GM06990 (cell line): Measurements from ENCODE around the gene TTK.

Source experiments
- DNase-seq: peaks from one replicate; pipeline ENCODE4 v3.0.0-alpha.2; 2011; ENCODE audit not compliant: insufficient read length; ENCODE audit errors: extremely low read depth
- H3K27me3 ChIP-seq: replicated peaks from 2 replicates; pipeline ENCODE4 v1.6.0; 2011; ENCODE audit warnings: low read length; ENCODE audit not compliant: control insufficient read depth, insufficient read depth
- H3K36me3 ChIP-seq: 2 replicates; pipeline ENCODE4 v1.5.1; 2011; ENCODE audit warnings: low read length; ENCODE audit not compliant: control insufficient read depth, insufficient read depth
- H3K4me3 ChIP-seq: replicated peaks from 2 replicates; pipeline ENCODE4 v1.5.1; 2011; ENCODE audit warnings: low read depth, mild to moderate bottlenecking, control low read depth, low read length
- TF ChIP-seq, protein P1 (sequence below): IDR thresholded peaks from 2 replicates; pipeline ENCODE4 v1.5.1; 2011; ENCODE audit warnings: low read length, control low read depth, mild to moderate bottlenecking, inconsistent platforms; ENCODE audit not compliant: insufficient read depth, poor library complexity, severe bottlenecking

Gene TTK

DNA sequence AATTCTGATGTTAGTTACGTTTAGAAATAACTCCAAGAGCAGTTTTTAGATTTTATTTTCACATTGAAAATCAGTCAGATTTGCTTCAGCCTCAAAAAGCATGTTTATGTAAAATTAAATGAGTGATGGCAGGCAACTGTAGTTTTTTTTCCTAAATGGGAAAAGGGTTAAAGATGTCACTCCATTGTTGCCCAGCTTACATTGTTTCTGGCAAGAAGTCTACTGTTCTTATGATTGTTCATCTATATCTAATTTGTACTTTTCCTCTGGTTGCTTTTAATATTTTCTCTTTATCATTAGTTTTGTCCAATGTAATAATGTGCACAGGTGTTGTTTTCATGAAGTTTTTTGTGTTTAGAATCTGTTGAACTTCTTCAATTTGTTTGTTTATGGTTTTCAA is 6.7 kb upstream of the TTK start:
- Histone ChIP-seq H3K27me3 (no peaks in the 10 kb centered on the region), H3K4me3 (no peak overlapping the region), H3K36me3 (no peaks in the 10 kb centered on the region)
- TF ChIP-seq, protein P1, sequence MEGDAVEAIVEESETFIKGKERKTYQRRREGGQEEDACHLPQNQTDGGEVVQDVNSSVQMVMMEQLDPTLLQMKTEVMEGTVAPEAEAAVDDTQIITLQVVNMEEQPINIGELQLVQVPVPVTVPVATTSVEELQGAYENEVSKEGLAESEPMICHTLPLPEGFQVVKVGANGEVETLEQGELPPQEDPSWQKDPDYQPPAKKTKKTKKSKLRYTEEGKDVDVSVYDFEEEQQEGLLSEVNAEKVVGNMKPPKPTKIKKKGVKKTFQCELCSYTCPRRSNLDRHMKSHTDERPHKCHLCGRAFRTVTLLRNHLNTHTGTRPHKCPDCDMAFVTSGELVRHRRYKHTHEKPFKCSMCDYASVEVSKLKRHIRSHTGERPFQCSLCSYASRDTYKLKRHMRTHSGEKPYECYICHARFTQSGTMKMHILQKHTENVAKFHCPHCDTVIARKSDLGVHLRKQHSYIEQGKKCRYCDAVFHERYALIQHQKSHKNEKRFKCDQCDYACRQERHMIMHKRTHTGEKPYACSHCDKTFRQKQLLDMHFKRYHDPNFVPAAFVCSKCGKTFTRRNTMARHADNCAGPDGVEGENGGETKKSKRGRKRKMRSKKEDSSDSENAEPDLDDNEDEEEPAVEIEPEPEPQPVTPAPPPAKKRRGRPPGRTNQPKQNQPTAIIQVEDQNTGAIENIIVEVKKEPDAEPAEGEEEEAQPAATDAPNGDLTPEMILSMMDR: no peak
- DNase-seq: no peak

DNA sequence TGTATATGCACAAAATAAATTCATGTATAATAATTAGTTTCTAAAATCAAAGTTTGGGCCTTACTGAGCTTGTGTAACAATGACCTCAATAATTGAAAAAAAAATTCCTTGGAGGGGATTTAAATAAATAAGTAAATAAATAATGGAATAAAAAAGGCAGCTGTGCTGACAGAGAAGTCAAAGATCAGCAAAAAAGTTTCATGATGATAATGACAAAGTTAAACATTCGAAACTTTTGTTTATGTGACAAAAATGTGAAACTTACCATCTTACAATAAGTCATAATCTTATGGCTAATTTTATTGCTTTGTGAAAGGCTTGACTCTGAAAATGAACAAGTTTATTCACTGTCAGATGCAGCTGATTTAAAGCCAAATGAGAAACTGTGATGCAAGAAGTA is 3.1 kb upstream of the TTK start:
- H3K4me3 ChIP-seq: no peak overlapping the region
- no peak for DNase-seq
- TF ChIP-seq, protein P1: no peak
- H3K27me3 ChIP-seq: no peaks in the 10 kb centered on the region
- no peaks in the 10 kb centered on the region for H3K36me3 ChIP-seq

DNA sequence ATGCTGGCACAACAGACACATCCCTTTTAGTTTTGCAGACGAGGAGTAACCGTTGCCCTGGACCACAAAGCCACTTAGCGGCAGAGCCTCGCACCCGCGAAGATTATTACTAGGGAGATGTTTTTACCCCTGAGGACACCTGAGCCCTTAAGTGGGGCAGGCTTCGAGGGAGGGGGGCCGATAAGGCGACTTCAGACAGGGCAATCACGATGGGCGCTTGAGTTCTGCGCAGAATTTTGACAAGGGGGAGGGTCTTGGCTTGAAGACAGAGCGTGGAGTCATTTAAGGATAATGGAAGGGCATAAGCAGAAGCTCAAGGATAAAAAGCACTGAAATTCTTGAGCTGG is 650 bp upstream of the TTK start:
- Histone ChIP-seq H3K36me3 (no peaks in the 10 kb centered on the region), H3K27me3 (no peaks in the 10 kb centered on the region), H3K4me3 (peak overlapping the region; percentile 90)
- TF ChIP-seq, protein P1: no peak
- DNase-seq: no peak

DNA sequence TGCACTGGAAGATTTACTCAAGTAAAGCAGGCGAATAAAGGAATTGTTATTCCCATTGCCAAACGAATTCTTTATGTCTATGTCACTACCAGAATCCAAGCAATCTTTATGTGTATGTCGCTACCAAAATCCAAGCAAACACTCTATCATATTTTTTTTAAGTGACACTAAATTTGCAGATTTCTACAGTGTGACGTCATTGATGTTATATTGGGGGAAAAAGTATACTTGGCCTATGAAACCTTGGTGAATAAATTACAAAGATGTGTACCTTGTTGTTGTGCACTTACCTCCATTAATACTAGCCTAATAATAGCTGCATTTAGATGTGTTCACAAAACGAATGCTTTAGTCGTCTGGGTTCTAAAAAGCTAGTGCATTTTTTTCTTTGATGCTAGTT is 957 bp downstream of the TTK start:
- Histone ChIP-seq H3K4me3 (peak overlapping the region; percentile 90), H3K27me3 (no peaks in the 10 kb centered on the region), H3K36me3 (peaks cover 2% of the 10 kb centered on the region)
- TF ChIP-seq, protein P1: no peak
- no peak for DNase-seq

DNA sequence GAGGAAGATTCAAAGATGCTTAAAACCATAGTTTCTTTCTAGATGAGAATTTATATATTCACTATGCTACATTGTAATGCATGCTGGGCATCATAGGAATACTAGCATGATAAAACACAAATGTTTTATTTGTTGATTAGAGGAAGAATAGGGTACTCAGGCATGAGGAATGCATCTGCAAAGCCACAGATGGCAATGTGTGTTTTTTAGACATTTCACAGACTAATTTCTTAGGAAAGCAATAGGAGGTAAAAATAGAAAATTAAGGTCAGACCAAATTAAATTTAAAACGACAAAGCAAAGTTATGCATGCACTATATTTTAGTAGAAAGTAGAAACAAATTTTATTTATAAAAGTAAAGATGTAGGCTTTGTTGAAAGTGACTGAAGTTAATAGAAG is 2.1 kb downstream of the TTK start:
- TF ChIP-seq, protein P1: no peak
- H3K36me3 ChIP-seq: peaks cover 2% of the 10 kb centered on the region
- no peak overlapping the region for H3K4me3 ChIP-seq

DNA sequence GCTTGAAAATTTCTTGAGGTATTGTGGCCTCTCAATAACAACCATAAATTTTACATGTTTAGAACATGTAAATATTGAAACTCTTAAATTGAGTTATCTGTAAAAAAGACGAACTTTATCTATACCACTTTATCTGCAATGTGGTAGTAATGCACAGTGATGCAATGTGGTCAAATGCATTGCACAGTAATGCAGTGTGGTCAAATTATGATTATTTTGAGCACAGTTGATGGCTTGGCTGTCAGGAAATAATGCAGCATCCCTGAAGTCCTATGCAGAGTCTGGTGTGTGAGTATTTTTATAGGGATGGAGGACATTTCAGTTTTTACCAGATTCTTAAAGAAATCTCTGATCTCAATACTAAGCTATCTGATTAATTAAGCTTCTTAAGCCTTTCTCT is 5.1 kb downstream of the TTK start:
- TF ChIP-seq, protein P1: no peak
- H3K36me3 ChIP-seq: peaks cover 2% of the 10 kb centered on the region
- DNase-seq: no peak
- H3K27me3 ChIP-seq: no peaks in the 10 kb centered on the region
- H3K4me3 ChIP-seq: no peak overlapping the region

More for the DNA sequence above, 2.1 kb downstream of the TTK start:
- no peaks in the 10 kb centered on the region for H3K27me3 ChIP-seq
- no peak for DNase-seq
